IMR-90 (cell line): ENCODE measurements around the gene FGF7. TPM values are rescaled to one million over a fixed set of nuclear protein-coding genes. Genes with fewer than 3 reads are reported as not detected.

ENCODE experiments used
- ATAC-seq: fragments of 200-7000 bp; cut with Tn5 transposase; 2 replicates; pipeline ENCODE4 v1.9.1; 2020; ENCODE audit warnings: low read depth, mild to moderate bottlenecking, moderate library complexity
- BruUV-seq: library from RNA; stranded (reverse); fragments of 400-500 nt; replicated peaks from 2 replicates; lab custom pipeline; 2021; lab: Mats Ljungman, UMichigan
- CTCF ChIA-PET: fragments of 300-600 bp; formaldehyde crosslinking; extraction: SDS; loops from one replicate; lab custom pipeline; 2021; ENCODE audit warnings: antibody characterized with exemption; lab: Yijun Ruan, JAX
- POLR2A ChIA-PET: fragments of 300-600 bp; sonication (Branson Sonifier 250); formaldehyde crosslinking; loops from one replicate; lab custom pipeline; 2022; ENCODE audit warnings: antibody characterized with exemption; ENCODE audit not compliant: unreplicated experiment; lab: Charles Lee
- DNase-seq: peaks from one replicate; pipeline ENCODE4 v3.0.0; 2013
- H2AFZ ChIP-seq: replicated peaks from 2 replicates; pipeline ENCODE3; 2013; ENCODE audit warnings: low read length, mild to moderate bottlenecking; ENCODE audit not compliant: poor library complexity
- H2AK5ac ChIP-seq: 2 replicates; pipeline ENCODE4 v1.6.1; 2013; ENCODE audit warnings: low read depth, low read length, inconsistent platforms
- H2AK9ac ChIP-seq: replicated peaks from 2 replicates; pipeline ENCODE3; 2013; ENCODE audit warnings: mild to moderate bottlenecking, low read depth, low read length, moderate library complexity; ENCODE audit not compliant: poor library complexity
- H2BK120ac ChIP-seq: 2 replicates; pipeline ENCODE4 v1.6.1; 2013; ENCODE audit warnings: low read depth, low read length, inconsistent platforms
- H2BK15ac ChIP-seq: 3 replicates; pipeline ENCODE4 v1.6.1; 2013; ENCODE audit warnings: low read depth, low read length, inconsistent platforms
- H2BK20ac ChIP-seq: 2 replicates; pipeline ENCODE4 v1.6.1; 2013; ENCODE audit warnings: low read depth, mild to moderate bottlenecking, inconsistent platforms, low read length, moderate library complexity
- H2BK5ac ChIP-seq: 2 replicates; pipeline ENCODE4 v1.6.1; 2013; ENCODE audit warnings: mild to moderate bottlenecking, low read depth, low read length, inconsistent platforms; ENCODE audit not compliant: poor library complexity, severe bottlenecking
- H3K14ac ChIP-seq: replicated peaks from 2 replicates; pipeline ENCODE4 v1.6.1; 2013; ENCODE audit warnings: low read depth, low read length, inconsistent platforms
- H3K18ac ChIP-seq: 2 replicates; pipeline ENCODE4 v1.6.1; 2013; ENCODE audit warnings: low read depth, low read length, control low read depth
- H3K23ac ChIP-seq: 2 replicates; pipeline ENCODE4 v1.6.1; 2013; ENCODE audit warnings: low read depth, low read length, inconsistent platforms
- H3K27ac ChIP-seq: 2 replicates; pipeline ENCODE4 v1.5.1; 2013; ENCODE audit warnings: mild to moderate bottlenecking, control low read depth, low read length; ENCODE audit not compliant: insufficient read depth
- H3K27me3 ChIP-seq: 2 replicates; pipeline ENCODE4 v1.6.1; 2013; ENCODE audit warnings: low read length; ENCODE audit not compliant: control insufficient read depth, insufficient read depth
- H3K36me3 ChIP-seq: 2 replicates; pipeline ENCODE4 v1.6.1; 2013; ENCODE audit warnings: low read length, mixed read lengths; ENCODE audit not compliant: control insufficient read depth, insufficient read depth
- H3K4ac ChIP-seq: 2 replicates; pipeline ENCODE4 v1.6.1; 2013; ENCODE audit warnings: low read depth, low read length, inconsistent platforms
- H3K4me1 ChIP-seq: 2 replicates; pipeline ENCODE4 v1.6.1; 2013; ENCODE audit warnings: low read length, mixed read lengths; ENCODE audit not compliant: control insufficient read depth, insufficient read depth
- H3K4me2 ChIP-seq: 2 replicates; pipeline ENCODE4 v1.6.1; 2013; ENCODE audit warnings: low read depth, mild to moderate bottlenecking, control low read depth, low read length, moderate library complexity
- H3K4me3 ChIP-seq: 2 replicates; pipeline ENCODE4 v1.5.1; 2013; ENCODE audit warnings: low read depth, mild to moderate bottlenecking, control low read depth, low read length, moderate library complexity; ENCODE audit not compliant: insufficient read depth
- H3K56ac ChIP-seq: 2 replicates; pipeline ENCODE4 v1.6.1; 2013; ENCODE audit warnings: low read length, inconsistent platforms; ENCODE audit not compliant: insufficient read depth; ENCODE audit errors: extremely low read depth
- H3K79me1 ChIP-seq, 2 experiments: 2 replicates each; pipeline ENCODE4 v1.6.1; 2013; ENCODE audit warnings: low read length in 2 of 2, inconsistent platforms in 1 of 2, low read depth in 1 of 2
- H3K9ac ChIP-seq: 2 replicates; pipeline ENCODE4 v1.6.1; 2013; ENCODE audit warnings: low read depth, low read length, control low read depth
- H3K9me1 ChIP-seq: 2 replicates; pipeline ENCODE4 v1.6.1; 2013; ENCODE audit warnings: low read length, inconsistent platforms; ENCODE audit not compliant: insufficient read depth
- H3K9me3 ChIP-seq: 2 replicates; pipeline ENCODE4 v1.6.1; 2013; ENCODE audit warnings: low read length; ENCODE audit not compliant: control insufficient read depth, insufficient read depth
- H4K20me1 ChIP-seq: 2 replicates; pipeline ENCODE4 v1.6.1; 2013; ENCODE audit warnings: low read length, inconsistent platforms; ENCODE audit not compliant: insufficient read depth
- H4K5ac ChIP-seq: 2 replicates; pipeline ENCODE4 v1.6.1; 2013; ENCODE audit warnings: mild to moderate bottlenecking, low read depth, low read length, control low read depth
- H4K8ac ChIP-seq, 2 experiments: 2 replicates each; pipeline ENCODE4 v1.6.1; 2013; ENCODE audit warnings: low read depth in 2 of 2, low read length in 2 of 2, control low read depth in 1 of 2, inconsistent platforms in 1 of 2
- H4K91ac ChIP-seq: 2 replicates; pipeline ENCODE4 v1.6.1; 2013; ENCODE audit warnings: low read depth, low read length, inconsistent platforms; ENCODE audit not compliant: insufficient read depth
- BHLHE40 ChIP-seq: fragments of 150-350 bp; IDR thresholded peaks from 2 replicates; pipeline ENCODE4 v1.6.1; 2016; ENCODE audit warnings: mild to moderate bottlenecking, low read depth, low read length
- CEBPB ChIP-seq: IDR thresholded peaks from 2 replicates; pipeline ENCODE4 v1.6.1; 2012; ENCODE audit warnings: low read depth, low read length, improper control_type of control experiment
- CHD1 ChIP-seq: IDR thresholded peaks from 2 replicates; pipeline ENCODE4 v1.6.1; 2012; ENCODE audit warnings: low read depth, low read length, improper control_type of control experiment
- CTCF ChIP-seq: conservative IDR thresholded peaks from 2 replicates; pipeline ENCODE4 v1.5.1; 2012; ENCODE audit warnings: mild to moderate bottlenecking, low read depth, low read length, improper control_type of control experiment
- ELK1 ChIP-seq: fragments of 150-350 bp; IDR thresholded peaks from 2 replicates; pipeline ENCODE4 v1.6.1; 2016; ENCODE audit warnings: low read depth, mild to moderate bottlenecking, low read length, moderate library complexity, borderline replicate concordance
- FOS ChIP-seq: fragments of 150-350 bp; IDR thresholded peaks from 2 replicates; pipeline ENCODE4 v1.6.1; 2016; ENCODE audit warnings: low read depth, low read length
- MAFK ChIP-seq: IDR thresholded peaks from 2 replicates; pipeline ENCODE4 v1.6.1; 2012; ENCODE audit warnings: low read depth, low read length, improper control_type of control experiment
- MAZ ChIP-seq: IDR thresholded peaks from 2 replicates; pipeline ENCODE4 v1.6.1; 2012; ENCODE audit warnings: low read depth, mild to moderate bottlenecking, low read length, improper control_type of control experiment, moderate library complexity, borderline replicate concordance
- MXI1 ChIP-seq: IDR thresholded peaks from 2 replicates; pipeline ENCODE4 v1.6.1; 2012; ENCODE audit warnings: low read depth, mild to moderate bottlenecking, low read length, moderate library complexity, borderline replicate concordance
- NFE2L2 ChIP-seq: fragments of 150-350 bp; IDR thresholded peaks from 2 replicates; pipeline ENCODE4 v1.6.1; 2016; ENCODE audit warnings: low read depth, mild to moderate bottlenecking, low read length
- POLR2A ChIP-seq: IDR thresholded peaks from 2 replicates; pipeline ENCODE4 v1.6.1; 2012; ENCODE audit warnings: mild to moderate bottlenecking, low read depth, low read length
- RAD21 ChIP-seq: IDR thresholded peaks from 2 replicates; pipeline ENCODE4 v1.6.1; 2012; ENCODE audit warnings: low read length, improper control_type of control experiment
- RCOR1 ChIP-seq: IDR thresholded peaks from 2 replicates; pipeline ENCODE4 v1.6.1; 2012; ENCODE audit warnings: mild to moderate bottlenecking, low read length, improper control_type of control experiment; ENCODE audit not compliant: insufficient replicate concordance
- RFX5 ChIP-seq: IDR thresholded peaks from 2 replicates; pipeline ENCODE4 v1.8.0; 2012; ENCODE audit warnings: low read depth, mild to moderate bottlenecking, low read length, moderate library complexity
- SMC3 ChIP-seq: fragments of 150-350 bp; IDR thresholded peaks from 2 replicates; pipeline ENCODE4 v1.6.1; 2016; ENCODE audit warnings: low read depth, mild to moderate bottlenecking, antibody characterized with exemption, low read length, moderate library complexity
- USF2 ChIP-seq: fragments of 150-350 bp; IDR thresholded peaks from 2 replicates; pipeline ENCODE4 v1.6.1; 2017; ENCODE audit warnings: mild to moderate bottlenecking, antibody characterized with exemption, low read length, low read depth
- WGBS, 2 experiments: methylation state at CpG; one replicate each; pipeline versions ENCODE4 v1.1.5 to v1.1.7; 2013; ENCODE audit warnings: missing lambda C conversion rate in 2 of 2; ENCODE audit not compliant: insufficient read length in 1 of 2; ENCODE audit errors: extremely low coverage in 2 of 2; 5-methylcytosine and 5-hydroxymethylcytosine counted together
- dilution Hi-C: fragments of 300-500 bp; cut with HindIII; formaldehyde crosslinking; loops from one replicate; pipeline ENCODE4 v1.14.3; 2018; ENCODE audit warnings: low sequenced_read_pairs; ENCODE audit not compliant: unreplicated experiment
- in situ Hi-C: fragments of 300-500 bp; cut with MboI; formaldehyde crosslinking; loops from 3 replicates; pipeline ENCODE4 v1.14.3; 2019; ENCODE audit warnings: low sequenced_read_pairs, inconsistent platforms, mixed read lengths
- intact Hi-C: fragments of 100-400 bp; cut with micrococcal nuclease; formaldehyde crosslinking; loops from 2 replicates; pipeline ENCODE4 v1.10.0; 2022
- polyA plus RNA-seq, 3 experiments: library from polyadenylated mRNA; depleted of rRNA; stranded (reverse); fragments of >200 nt; gene quantifications; 2 replicates each; pipeline ENCODE4 v1.2.3, GENCODE V29; 2012; ENCODE audit warnings: low replicate concordance in 1 of 3
- total RNA-seq: library from RNA; depleted of rRNA; stranded (reverse); fragments of >200 nt; gene quantifications from 2 replicates; pipeline ENCODE4 v1.2.3, GENCODE V29; 2012

The FGF7 gene
- total and polyA plus RNA-seq, 2 of the 4 experiments (the other 2 are of a cell fraction), result 27.3 to 34.8 TPM

- no peaks in the 10 kb centered on the region for H3K79me1 ChIP-seq
- H2AK5ac ChIP-seq, result no peak overlapping the region; the same call in 1 of the 2 replicates
- no peak for ATAC-seq
- BruUV-seq, result no TSS peak
- H2AK9ac ChIP-seq, result no peak overlapping the region
- ChIA-PET POLR2A (no interaction called here), CTCF (interaction anchor here (0.9 kb wide), 1 partner anchor 184 kb away, joined by 3 read pairs; no protein-coding TSS in a partner anchor)
- no peak for DNase-seq
- intact Hi-C loops (no loop called here), in situ Hi-C loops (loop anchor here (25.0 kb wide), 2 partner anchors 557 to 893 kb away; no protein-coding TSS in a partner anchor), dilution Hi-C loops (no loop called here)
- TF ChIP-seq RAD21 (no peak), MAZ (no peak), BHLHE40 (no peak), RFX5 (no peak), SMC3 (no peak), POLR2A (no peak), RCOR1 (no peak), CEBPB (no peak), CTCF (no peak), NFE2L2 (no peak), CHD1 (no peak), MAFK (no peak), USF2 (no peak), ELK1 (no peak), FOS (no peak), MXI1 (no peak)
- peak overlapping the region; percentile 57; the same call in 1 of the 2 replicates for H2BK120ac ChIP-seq
- no peak overlapping the region; the same call in 1 of the 2 replicates for H2BK20ac ChIP-seq
- H3K4me3 ChIP-seq, result no peak overlapping the region
- H3K4ac ChIP-seq, result 0 out of 2 replicates have a peak overlapping the region, but pooled peaks have one; percentile 15
- H3K27me3 ChIP-seq, result no peaks in the 10 kb centered on the region
- 0 out of 2 replicates have a peak overlapping the region, but pooled peaks have one; percentile 31 for H3K18ac ChIP-seq
- H4K91ac ChIP-seq, result no peak overlapping the region
- H2BK5ac ChIP-seq, result no peak overlapping the region
- H3K4me1 ChIP-seq, result peaks cover 2% of the 10 kb centered on the region; the same call in 1 of the 2 replicates
- H4K8ac ChIP-seq, result peak overlapping the region in 1 of 2 experiments; percentile 57; a peak in 1 of 4 replicates
- no peak overlapping the region for H3K14ac ChIP-seq
- H2AFZ ChIP-seq, result no peak overlapping the region
- H2BK15ac ChIP-seq, result peak overlapping the region; percentile 57; the same call in 1 of the 3 replicates
- H3K9ac ChIP-seq, result no peak overlapping the region
- H3K36me3 ChIP-seq, result no peaks in the 10 kb centered on the region
- no peak overlapping the region for H3K23ac ChIP-seq
- no CpG with 5 or more reads among the region's 1 CpG for WGBS, 2 experiments
- no peak overlapping the region for H4K5ac ChIP-seq
- H4K20me1 ChIP-seq, result no peaks in the 10 kb centered on the region
- no peaks in the 10 kb centered on the region for H3K9me1 ChIP-seq
- no peak overlapping the region for H3K4me2 ChIP-seq
- H3K56ac ChIP-seq, result no peak overlapping the region
- no peaks in the 10 kb centered on the region for H3K9me3 ChIP-seq
- no peak overlapping the region for H3K27ac ChIP-seq
These were observed 4.2 kb upstream of the FGF7 start for GRCh38 chr15:49418811-49419210.
